CD1c-positive myeloid dendritic cell (primary cell): Measurements from ENCODE around the gene NKIRAS1.
"Not testable (repeated sequence)": the region's sequence is repeated elsewhere in the genome, so short reads cannot be mapped to it uniquely, and the experiment has no call there.

Source experiments
- DNase-seq: peaks from one replicate; pipeline ENCODE4 v3.0.0-alpha.2; 2016; ENCODE audit errors: extremely low spot score

The NKIRAS1 gene

DNA sequence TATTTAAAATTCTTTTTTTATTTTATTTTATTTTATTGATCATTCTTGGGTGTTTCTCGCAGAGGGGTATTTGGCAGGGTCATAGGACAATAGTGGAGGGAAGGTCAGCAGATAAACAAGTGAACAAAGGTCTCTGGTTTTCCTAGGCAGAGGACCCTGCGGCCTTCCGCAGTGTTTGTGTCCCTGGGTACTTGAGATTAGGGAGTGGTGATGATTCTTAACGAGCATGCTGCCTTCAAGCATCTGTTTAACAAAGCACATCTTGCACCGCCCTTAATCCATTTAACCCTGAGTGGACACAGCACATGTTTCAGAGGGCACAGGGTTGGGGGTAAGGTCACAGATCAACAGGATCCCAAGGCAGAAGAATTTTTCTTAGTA is 46.1 kb downstream of the NKIRAS1 start:
- DNase-seq, result not testable (repeated sequence)

DNA sequence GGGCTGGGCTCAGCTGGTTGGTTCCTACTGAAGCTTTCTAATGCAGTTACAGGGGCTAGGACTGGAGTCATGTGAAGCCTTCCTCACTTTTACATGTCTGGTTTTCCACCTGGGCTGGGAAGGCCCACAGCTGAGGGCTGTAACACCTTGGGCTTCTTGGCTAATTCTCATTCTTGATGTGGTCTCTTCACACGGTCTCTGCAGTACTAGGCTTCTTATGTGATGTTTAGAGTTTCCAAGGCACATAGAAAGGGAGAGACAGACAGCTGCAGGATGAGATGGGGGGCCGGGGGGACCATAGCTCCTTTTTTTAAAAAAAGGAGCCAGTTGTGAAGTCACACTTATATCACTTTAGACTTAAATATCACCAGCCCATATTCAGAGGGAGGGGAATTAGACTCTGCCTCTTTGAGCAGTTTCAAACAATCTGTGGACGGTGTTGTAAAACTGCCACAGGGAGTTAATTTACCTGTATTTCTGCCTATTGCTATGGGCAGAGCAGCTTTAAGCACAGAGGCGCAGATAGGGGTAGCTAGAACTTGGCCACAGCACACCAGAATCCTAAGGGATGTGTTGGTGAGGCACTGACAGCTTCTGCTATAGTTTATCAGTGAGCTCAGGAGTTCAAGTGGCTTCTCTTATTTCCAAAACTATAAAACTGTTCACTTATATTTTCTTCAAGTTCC is 46.7 kb downstream of the NKIRAS1 start:
- no peak for DNase-seq

- no peak for DNase-seq
Observed at GRCh38 chr3:23867838-23868237, 49.0 kb downstream of the NKIRAS1 start.

GRCh38 chr3:23867400-23867799 is 49.4 kb downstream of the NKIRAS1 start:
- DNase-seq, result no peak

- no peak for DNase-seq
Observed at GRCh38 chr3:23865595-23866396, 51.0 kb downstream of the NKIRAS1 start.

DNA sequence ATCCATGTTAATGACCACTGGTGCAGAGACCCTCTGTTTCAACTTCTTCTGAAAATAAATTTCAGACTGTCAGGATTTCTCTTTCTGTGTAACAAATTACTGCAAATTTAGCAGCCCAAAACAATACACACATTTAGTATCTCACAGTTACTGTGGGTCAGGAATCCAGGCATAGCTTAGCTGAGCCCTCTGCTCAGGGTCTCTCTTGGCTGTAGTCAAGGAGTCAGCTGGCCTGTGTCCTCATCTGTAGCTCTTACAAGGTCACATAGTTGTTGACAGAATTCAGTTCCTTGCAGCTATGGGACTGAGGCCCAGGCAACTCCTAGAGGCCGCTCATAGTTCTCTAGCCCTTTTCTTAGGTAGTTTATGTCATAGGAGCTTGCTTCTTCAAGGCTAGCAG is 51.9 kb downstream of the NKIRAS1 start:
- no peak for DNase-seq

- DNase-seq, result no peak
Observed at GRCh38 chr3:23863060-23863459, 53.7 kb downstream of the NKIRAS1 start.

DNA sequence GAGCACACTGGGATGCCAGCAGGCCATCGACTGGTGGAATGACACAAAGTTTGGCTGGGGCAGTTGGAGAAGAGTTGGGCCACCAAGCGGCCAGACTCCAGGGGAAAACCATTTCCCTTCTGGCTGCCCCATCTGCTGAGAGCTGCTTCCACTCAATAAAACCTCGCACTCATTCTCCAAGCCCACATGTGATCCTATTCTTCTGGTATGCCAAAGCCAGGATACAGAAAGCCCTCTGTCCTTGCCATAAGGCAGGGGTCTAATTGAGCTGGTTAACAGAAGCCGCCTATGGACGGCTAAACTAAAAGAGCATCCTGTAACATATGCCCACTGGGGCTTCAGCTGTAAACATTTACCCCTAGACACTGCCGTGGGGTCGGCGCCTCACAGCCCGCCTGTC is 55.1 kb downstream of the NKIRAS1 start:
- no peak for DNase-seq

- DNase-seq, result no peak
Observed at GRCh38 chr3:23859839-23860382, 56.9 kb downstream of the NKIRAS1 start.

GRCh38 chr3:23859012-23859743 is 57.6 kb downstream of the NKIRAS1 start:
- peak; percentile 24 for DNase-seq

- no peak for DNase-seq
Observed at GRCh38 chr3:23856286-23856685, 60.5 kb downstream of the NKIRAS1 start.

- not testable (repeated sequence) for DNase-seq
Observed at GRCh38 chr3:23849462-23849861, 67.3 kb downstream of the NKIRAS1 start.

GRCh38 chr3:23845326-23846216 is 71.2 kb downstream of the NKIRAS1 start:
- no peak for DNase-seq

DNA sequence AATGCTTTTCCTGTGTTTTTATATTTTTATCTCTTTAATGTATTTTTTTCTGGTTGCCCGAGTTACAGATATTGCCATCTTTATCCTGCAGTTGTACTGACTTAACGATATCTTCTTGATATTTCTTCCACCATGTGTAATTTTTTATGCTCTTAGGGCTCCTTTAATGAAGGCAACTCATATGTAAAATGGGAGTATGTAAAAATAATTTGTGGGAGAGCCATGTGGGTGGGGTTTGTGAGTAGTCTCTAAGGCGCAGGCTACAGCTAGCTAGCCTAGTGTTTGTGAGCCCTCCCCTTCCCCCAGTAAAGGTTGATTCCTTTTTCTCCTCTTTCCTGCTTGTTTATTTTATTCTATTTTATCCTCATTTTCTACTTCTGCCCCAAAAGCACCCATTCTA is 72.9 kb downstream of the NKIRAS1 start:
- no peak for DNase-seq
